ENCODE results near the gene THTPA. TPM values are rescaled to one million over a fixed set of nuclear protein-coding genes. Genes with fewer than 3 reads are reported as not detected.
"Not testable (repeated sequence)": the region's sequence is repeated elsewhere in the genome, so short reads cannot be mapped to it uniquely, and the experiment has no call there.

Gene THTPA
- total RNA-seq, 1 donor from 2014 or later: 15.5 TPM

DNA sequence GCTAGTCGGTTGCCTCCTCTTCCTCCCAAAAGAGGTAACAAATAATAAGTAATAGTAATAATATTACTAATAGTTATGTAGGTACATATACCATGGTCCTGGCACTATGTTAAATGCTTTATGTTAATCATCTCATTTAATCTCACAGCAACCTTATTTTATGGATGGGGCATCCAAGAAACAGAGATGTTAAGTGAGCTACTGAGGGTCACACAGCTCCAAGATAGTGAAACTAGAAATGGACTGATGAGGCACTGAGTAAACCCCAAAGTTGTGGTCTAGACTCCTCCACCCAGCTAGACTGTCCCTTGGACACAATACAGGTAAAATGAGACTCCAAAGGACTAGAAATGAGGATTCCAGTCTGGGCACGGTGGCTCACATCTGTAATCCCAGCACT is 19.6 kb upstream of the THTPA start:
- Histone ChIP-seq H3K9me3 (no peaks in the 10 kb centered on the region), H3K4me1 (no peaks in the 10 kb centered on the region), H3K36me3 (no peaks in the 10 kb centered on the region), H3K27me3 (no peaks in the 10 kb centered on the region), H3K4me3 (no peak overlapping the region), H3K27ac (no peak overlapping the region)
- DNase-seq: no peak
- no peak for TF ChIP-seq CTCF (IDR thresholded peaks at IDR 0.05)
- ATAC-seq: no peak
- intact Hi-C loops (cut with DNase I): no loop called here

DNA sequence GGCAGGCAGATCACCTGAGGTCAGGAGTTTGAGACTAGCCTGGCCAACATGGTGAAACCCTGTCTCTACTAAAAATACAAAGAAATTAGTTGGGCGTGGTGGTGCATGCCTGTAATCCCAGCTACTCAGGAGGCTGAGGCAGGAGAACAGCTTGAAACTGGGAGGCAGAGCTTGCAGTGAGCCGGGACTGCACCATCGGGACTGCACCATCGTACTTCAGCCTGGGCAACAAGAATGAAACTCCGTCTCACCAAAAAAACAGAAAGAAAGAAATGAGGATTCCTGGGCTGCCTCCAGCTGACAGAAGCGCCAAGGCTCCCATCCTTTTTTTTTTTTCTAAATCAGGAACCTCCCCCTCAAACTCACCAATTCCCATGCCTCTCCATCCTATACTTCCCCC is 19.2 kb upstream of the THTPA start:
- H3K9me3 ChIP-seq; ATAC-seq; DNase-seq; H3K4me3 ChIP-seq; H3K36me3 ChIP-seq; H3K4me1 ChIP-seq; H3K27ac ChIP-seq; intact Hi-C loops (cut with DNase I); H3K27me3 ChIP-seq: not testable (repeated sequence)

- ATAC-seq (no peak), DNase-seq (no peak)
- no peaks in the 10 kb centered on the region for H3K27me3 ChIP-seq
- H3K4me3 ChIP-seq: no peak overlapping the region
- no peaks in the 10 kb centered on the region for H3K36me3 ChIP-seq
- TF ChIP-seq CTCF (IDR thresholded peaks at IDR 0.05): no peak
- no peaks in the 10 kb centered on the region for H3K9me3 ChIP-seq
- intact Hi-C loops (cut with DNase I): no loop called here
- no peaks in the 10 kb centered on the region for H3K4me1 ChIP-seq
- H3K27ac ChIP-seq: no peak overlapping the region
Measured at GRCh38 chr14:23537351-23538049, 18.6 kb upstream of the THTPA start.

- Histone ChIP-seq H3K27me3 (no peaks in the 10 kb centered on the region), H3K9me3 (no peaks in the 10 kb centered on the region), H3K4me3 (no peak overlapping the region), H3K4me1 (no peaks in the 10 kb centered on the region), H3K36me3 (no peaks in the 10 kb centered on the region), H3K27ac (no peak overlapping the region)
- no peak for TF ChIP-seq CTCF (IDR thresholded peaks at IDR 0.05)
- DNase-seq: no peak
- no peak for ATAC-seq
- intact Hi-C loops (cut with DNase I): no loop called here
Measured at GRCh38 chr14:23538050-23538718, 17.9 kb upstream of the THTPA start.

DNA sequence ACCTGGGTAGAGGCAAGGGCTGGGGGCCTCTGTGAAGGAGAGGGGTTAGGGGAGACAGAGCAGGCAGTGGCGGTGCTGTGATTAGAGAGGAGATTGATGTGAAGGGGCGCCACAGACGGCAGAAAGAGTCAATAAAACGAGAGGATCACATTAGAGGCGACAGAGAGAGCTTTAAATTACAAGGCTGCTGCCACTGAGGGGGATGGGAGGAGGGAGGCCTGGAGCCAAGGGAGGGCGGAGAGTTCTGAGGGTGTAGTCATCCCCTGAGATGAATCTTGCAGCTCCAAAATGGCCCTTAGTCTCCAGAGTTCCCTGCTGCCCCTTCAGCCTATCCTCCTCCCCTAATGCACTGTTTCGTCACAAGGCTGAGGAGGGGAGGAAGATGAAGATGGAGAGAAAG is 17.3 kb upstream of the THTPA start:
- H3K27ac ChIP-seq: no peak overlapping the region
- no peak overlapping the region for H3K4me3 ChIP-seq
- DNase-seq (no peak), ATAC-seq (no peak)
- H3K36me3 ChIP-seq: no peaks in the 10 kb centered on the region
- no peaks in the 10 kb centered on the region for H3K4me1 ChIP-seq
- no peak for TF ChIP-seq CTCF (IDR thresholded peaks at IDR 0.05)
- no peaks in the 10 kb centered on the region for H3K27me3 ChIP-seq
- H3K9me3 ChIP-seq: no peaks in the 10 kb centered on the region
- intact Hi-C loops (cut with DNase I): no loop called here

DNA sequence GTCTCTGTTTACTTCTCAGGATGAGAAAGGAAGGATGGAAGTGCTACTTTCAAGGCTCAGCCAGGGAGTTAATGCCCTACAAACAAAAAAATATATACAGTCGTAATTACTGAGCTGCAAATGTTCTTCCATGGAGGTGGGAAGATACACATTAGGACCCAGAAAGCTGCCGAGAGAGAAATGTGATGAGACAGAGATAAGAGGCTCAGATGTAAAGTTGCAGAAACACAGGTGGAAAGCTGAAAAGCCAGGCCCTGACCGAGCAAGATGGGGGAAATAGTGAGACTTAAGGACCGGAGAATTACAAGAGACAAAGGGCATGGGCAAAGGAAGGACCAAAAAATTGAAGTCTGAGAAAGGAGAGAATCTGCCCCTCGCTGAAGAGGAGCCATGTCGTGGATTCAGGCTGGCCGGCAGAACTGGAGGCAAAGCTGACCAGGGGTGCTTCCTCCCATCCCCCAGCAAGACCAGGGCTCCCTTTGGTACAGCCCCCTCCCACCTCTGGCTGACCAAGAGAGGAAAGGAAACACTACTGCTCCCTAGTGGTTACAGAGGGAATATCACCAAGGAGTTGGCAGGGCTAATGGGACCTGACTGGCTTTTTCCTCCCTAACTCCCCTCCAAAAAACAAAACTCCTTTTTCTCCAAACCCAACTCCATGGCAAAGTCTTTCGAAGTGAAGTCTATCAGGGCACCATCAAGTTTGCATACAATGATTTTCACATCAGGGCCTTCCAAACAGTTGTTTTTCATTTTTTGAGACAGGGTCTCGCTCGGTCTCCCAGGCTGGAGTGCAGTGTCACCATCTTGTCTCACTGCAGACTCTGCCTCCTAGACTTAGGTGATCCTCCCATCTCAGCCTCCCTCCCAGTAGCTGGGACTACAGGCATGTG is 16.6 kb upstream of the THTPA start:
- peak; percentile 87 for ATAC-seq

More for the DNA sequence above, 16.6 kb upstream of the THTPA start:
- Histone ChIP-seq H3K36me3 (no peaks in the 10 kb centered on the region), H3K27me3 (no peaks in the 10 kb centered on the region), H3K9me3 (no peaks in the 10 kb centered on the region), H3K27ac (no peak overlapping the region), H3K4me1 (no peaks in the 10 kb centered on the region), H3K4me3 (no peak overlapping the region)
- peak; percentile 78 for TF ChIP-seq CTCF (IDR thresholded peaks at IDR 0.05)
- intact Hi-C loops (cut with DNase I): no loop called here
- no peak for DNase-seq

All from upper lobe of right lung (tissue), 1 donor.